HG03066 (cell line): ENCODE measurements around the gene RAB7A.

Experiments used
- ATAC-seq: cut with Tn5 transposase; IDR thresholded peaks from one replicate; pipeline ENCODE4 v1.9.1; 2021; ENCODE audit warnings: low read depth; ENCODE audit not compliant: unreplicated experiment

The RAB7A gene

DNA sequence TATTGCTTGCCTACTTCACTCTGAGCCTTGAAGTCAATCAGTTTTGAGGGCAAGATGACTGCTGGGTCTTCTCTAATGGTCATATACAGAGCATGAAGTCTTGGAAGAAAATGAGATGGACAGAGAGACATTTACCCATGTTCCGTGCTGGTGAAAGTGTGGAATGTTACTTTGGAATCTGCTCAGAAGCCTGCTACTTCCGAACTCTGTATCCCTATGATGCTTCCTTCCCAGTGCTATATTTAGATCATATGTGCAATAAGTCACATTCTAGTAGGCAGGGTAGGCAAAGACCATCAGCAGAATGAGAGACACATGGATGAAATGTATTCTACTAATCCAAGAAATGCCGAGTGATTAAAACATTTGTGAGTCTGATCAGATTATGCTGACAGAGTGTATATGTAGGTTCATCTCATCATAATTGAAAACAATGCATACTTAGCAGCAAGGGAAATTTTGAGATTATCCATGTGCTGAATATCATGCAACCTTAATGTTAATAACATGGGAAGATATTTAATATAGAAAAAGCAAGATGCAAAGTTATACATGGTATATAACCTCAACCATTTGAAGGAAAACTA is 60.5 kb downstream of the RAB7A start:
- ATAC-seq, result no peak

DNA sequence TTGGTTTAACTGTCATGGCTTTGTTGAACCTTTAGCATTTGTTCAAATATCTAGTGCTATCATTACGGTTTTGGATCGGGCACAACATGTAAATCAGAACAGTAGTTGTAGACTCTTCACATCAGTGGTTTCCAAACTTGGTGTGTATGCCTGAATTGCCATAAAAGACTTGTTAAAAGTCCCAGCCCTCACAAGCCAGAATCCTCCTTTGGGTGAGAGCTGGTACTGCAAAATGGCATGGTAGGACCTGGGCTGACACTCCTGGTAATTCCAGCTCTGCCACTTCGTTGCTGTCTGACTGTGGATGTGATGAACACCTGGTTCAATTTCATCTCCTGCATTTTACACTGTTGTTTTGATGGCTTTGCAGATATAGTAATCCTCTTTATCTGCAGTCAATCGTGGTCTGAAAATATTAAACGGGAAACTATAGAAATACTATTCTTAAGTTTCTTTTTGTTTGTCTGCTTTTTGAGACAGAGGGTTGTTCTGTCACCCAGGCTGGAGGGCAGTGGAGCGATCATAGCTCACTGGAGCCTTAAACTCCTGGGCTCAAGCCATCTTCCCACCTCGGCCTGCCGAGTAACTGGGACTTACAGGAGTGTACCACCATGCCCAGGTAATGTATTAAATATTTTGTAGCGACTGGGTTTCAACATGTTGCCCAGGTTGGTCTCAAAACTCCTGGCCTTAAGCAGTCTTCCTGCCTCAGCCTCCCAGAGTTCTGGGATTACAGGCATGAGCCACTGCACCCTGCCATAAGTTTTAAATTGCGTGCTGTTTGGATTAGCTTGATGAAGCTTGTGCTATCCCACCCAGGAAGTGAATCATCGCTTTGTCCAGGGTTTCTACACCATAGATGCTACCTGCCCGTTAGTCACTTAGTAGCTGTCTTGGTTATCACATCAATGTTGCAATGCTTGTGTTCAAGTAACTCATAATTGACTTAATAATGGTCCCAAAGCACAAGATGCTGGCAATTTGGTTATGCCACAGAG is 61.6 kb downstream of the RAB7A start:
- ATAC-seq, result peak; percentile 45

DNA sequence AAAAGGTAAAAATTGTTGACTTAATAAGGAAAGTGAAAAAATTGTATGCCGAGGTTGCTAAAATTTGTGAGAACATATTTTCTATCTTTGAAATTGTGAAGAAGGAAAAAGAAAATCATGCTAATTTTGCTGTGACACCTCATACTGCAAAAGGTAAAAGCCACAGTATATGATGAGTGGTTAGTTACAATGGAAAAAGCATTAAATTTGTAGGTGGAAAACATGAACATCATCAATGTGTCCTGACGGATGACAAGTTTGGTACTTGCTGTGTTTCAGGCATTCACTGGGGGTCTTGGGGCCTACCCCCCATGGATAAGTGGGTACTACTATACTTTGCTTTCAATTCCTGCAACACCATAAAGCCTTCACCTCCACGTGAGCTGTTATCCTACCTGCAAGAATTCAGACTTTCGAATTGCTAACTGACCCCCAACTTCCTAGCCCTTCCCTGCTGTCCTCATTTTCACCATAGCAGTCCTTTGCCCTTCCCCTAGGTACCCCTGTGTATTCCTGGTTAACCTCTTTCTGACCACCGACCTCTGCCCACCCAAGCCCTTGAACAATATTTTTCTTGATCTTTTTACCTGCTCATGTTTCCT is 62.4 kb downstream of the RAB7A start:
- no peak for ATAC-seq

DNA sequence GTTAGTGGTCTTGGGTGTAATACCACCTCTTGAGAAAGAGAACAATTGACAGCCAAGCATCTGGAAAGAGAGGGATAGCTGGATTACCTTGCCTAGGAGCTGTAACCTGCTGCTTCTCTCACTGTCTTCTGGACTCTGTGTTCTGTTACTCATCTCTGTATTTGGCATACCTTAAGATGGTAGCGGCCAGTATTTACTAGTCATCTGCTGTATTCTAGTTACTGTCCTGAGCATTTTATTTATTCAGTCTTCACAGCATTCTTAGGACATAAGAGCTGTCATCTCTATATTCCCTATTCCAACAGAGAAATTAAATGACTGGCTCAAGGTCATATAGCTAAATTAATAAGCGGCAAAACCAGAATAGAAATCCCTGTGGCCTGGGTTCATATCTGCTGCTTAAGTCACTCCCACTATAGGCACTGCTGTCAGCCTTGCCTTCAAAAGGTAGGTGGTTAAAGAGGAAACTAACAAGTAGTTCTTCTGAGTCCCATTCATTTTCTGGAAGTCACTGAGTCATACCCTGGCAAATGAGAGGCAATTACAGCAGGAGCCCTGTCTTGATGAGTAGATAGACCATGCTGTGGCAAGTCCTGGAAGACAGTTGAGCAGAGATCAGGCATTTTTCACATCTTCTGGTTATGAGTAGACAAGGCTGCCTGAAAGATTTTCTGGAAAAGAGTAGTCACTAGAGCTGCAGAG is 68.2 kb downstream of the RAB7A start:
- ATAC-seq, result no peak

DNA sequence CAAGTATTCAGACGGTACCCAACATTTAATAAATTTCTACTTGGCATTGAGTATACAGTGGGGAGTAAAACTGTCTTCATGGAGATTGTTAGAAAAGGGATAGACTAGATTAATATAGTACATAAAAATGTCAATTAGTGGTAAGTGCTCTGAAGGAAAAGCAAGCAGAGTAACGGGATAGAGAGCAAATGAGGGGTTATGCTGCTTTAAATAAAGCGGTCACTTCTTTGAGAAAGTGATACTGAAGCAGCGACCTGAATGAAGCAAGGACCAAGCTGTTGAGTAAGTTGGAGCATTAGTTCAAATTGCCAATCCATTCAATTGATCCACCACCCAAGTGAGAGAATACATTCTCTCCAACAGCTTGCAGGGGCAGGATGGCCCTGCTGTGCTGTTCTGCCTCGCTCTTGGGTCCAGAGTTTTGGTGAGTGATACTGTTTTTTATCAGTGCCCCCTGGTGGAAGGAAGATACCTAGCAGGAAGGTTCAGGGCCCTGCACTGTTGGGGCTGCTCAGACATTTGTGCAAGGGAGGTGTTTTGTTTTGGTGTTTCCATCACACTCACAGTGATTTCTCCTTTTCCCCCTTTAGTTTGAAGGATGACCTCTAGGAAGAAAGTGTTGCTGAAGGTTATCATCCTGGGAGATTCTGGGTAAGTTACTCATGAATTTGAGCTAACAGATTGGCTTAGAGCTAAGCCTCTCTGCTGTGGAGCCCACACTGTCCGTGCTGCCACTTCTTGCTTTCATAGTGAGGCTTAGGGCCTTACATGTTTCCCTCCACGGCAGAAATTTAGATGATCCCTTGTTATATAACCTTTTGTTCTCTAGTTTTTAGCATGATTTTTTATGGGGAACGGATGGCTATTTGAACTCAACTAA is 69.0 kb downstream of the RAB7A start:
- ATAC-seq, result peak; percentile 83

DNA sequence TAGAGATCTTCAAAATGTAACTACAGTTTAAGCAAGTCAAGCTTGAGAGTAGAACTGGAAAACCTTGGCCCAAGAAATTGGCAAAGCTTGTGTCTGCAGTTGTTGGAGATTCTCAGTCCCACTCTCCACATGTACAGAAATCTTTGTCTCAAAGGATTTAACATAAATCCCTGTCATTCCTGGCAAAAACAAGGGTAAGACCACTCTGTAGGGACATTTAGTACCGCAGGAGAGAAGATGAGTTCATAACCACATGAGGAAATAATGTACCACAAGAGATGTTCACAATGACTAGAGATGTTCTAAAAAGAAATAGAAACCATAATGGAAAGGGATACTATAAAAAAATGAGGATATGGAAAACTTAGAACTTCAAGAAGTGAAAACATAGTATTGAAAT is 73.7 kb downstream of the RAB7A start:
- no peak for ATAC-seq

DNA sequence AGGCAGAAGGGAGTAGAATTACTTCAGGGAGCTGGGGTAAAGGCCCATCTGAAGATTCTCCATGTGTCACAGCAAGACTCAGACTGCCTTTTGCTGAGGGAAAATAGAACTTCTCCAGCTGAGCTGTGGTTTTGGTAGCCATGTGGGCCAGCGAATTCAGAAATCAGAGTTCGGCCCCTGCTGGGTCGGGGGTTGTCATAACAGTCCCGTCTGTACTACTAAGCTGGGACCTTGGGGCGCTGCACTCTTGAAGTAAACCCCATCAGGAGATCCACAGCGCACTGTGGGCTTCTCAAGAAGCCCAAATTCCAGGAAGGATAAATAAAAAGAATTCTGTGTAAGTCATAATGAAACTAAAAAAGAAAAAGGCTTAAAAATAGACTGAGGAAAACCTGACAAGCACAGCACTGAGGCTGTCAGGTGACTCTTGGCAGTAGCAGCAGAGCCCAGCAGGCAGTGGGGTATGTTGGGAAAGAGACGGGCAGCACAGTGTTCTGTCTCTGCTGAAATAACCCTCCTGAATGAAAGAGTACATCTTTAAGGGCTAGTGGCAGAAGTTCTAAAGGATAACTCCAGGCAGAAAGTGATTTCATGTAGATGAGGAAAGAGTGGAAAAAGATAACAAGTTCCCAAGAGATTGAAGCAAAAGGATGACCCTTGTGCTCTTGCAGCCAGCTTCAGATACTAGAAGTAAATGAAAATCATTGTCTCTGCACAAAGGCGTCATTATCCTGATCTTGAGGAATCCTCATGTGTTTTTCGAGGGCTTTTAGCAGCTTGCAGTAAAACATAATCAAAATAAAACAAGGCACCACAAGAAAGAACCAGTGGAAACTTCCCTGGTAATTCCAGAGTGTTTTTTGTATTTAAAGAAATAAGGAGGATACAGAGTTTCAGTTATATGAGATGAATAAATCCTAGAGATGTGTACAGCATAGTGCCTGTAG is 74.5 kb downstream of the RAB7A start:
- no peak for ATAC-seq

DNA sequence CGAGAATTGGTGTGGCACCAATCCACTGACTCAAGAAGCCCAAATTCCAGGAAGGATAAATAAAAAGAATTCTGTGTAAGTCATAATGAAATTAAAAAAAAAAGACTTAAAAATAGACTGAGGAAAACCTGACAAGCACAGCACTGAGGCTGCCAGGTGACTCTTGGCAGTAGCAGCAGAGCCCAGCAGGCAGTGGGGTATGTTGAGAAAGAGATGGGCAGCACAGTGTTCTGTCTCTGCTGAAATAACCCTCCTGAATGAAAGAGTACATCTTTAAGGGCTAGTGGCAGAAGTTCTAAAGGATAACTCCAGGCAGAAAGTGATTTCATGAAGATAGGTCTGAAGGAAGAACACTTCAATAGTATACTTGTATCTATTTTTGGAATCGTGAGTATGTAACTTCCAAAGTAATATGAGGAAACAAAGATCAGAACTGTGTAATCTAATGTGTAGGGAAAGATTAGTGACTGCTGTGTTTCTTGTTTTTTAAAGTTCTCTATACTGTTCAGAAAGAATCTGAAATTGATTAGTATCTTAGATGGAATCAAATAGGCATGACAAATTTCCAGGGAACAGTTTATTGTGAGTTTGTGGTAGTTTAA is 75.9 kb downstream of the RAB7A start:
- no peak for ATAC-seq

DNA sequence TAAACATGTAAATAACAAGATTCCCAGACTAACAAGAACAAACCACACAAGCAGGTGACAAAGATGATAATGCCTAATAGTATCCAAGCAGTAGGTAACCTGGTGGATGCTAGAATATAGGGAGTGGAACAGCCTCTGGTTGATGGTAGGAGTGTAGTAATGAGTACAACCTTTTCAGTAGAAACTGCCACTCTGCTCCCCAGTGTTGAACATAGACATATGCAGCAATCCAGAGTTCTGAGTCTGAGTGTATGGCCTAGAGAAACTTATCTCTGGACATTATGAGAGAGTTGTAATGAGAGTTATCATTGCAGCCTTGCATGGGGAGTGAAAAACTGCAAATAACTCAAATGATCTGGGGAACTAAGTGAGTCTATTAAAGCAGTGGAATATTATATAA is 77.3 kb downstream of the RAB7A start:
- ATAC-seq, result no peak

DNA sequence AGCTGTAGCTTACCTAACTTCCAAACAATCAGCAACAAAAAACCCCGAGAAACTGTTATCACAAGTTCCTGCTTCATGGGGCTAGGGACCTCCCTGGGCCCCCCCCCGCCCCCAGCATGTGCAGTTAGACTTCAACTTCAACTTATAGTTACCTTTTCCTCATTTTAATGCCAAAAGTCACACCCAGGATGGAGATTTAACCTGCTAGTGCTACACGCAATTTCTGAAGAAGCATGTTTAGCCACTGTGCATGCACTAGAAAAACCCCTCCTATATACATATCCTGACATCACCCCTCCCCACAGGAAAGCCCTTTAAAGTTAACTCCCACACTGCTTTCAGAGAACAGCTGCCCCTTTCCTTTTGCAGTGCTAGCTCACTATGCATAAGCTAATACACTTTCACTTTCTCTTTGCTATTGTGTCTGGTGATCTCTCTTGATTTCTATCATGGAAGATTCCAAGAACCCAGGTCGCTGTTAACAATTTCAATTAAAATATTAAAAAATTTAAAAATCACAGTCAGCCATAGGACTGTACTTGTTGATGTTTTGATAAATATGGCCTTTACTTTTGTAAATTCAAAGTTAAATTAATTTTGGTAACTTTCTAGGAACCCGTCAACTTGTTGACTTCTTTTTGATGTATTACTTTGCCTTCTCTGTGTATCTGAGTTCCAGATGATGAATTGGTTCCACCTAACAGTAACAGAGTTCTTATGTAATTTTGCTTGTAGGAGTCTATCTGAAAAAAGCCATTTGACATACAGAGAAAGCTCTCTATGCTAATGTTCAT is 78.2 kb downstream of the RAB7A start:
- peak; percentile 94 for ATAC-seq

DNA sequence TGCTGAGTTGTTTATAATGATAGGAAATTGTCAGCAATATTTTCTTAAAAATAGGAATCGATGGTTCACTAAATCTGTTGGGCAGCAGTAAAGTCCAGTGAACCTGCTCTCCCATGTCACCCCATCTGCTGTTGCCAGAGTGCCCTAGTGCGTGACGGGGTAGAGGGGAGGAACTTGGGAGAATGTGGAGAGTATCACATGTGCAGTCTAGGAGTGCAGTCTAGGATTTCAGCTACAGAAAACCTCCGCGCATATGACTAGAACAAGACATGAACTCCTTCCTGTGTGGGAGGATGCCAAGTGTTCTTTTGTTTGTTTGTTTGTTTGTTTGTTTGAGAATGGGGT is 78.8 kb downstream of the RAB7A start:
- ATAC-seq, result no peak

DNA sequence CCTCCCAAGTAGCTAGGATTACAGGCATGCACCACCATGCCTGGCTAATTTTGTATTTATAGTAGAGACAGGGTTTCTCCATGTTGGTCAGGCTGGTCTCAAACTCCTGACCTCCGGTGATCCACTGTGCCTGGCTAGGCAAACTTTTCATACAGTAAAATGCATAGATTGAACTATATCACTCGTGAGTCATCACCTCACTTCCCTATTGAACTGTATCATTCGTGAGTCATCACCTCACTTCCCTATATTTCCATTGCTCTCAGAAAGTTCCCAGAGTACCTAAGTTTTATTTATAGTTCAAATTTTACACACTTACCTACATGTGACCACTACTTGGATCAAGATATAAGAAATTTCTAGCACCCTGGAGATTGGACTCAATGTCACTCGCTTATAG is 79.8 kb downstream of the RAB7A start:
- ATAC-seq, result no peak

DNA sequence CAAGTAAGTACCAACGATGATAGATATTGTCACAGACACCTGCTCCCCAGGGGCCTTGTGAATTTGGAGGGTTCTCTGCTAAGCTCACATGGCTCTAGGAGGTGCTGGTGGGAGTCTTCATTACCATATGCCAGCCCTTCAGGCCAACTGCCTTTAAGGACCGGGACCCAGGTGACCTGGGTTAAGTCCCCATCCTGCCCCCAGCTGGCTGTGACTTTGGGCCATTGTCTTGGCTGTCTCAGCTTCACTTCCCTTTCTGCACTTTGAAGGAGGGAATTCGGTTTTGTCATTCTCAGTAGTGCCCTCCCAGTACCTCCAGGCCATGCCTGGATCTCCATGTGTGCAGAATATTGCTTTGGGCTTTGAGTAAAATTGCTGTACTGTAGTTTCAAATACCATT is 80.6 kb downstream of the RAB7A start:
- ATAC-seq, result no peak

DNA sequence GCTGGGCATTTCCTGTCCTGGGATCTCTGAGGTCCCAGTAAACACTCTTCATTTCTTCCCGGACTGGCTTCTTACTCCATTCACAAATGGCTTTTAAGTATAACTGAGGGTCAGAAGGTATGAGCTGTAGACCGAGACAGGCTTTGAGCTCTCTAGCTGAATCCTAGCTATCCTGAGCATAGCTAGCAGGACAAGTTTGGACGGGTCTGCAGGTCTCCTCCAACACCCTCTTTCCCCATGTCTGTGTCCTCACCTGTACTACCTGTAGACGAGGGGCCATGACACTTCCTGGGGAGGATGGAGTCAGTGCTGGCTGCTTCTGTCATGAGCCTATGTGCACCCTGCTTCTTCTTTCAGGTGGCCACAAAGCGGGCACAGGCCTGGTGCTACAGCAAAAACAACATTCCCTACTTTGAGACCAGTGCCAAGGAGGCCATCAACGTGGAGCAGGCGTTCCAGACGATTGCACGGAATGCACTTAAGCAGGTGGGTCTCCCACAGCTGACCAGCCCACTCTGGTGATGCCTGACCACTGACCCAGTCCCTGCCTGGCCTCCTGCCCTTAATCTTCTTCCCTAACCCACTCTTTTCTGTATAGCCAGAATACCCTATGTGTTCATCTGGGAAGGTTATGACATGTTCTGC is 81.3 kb downstream of the RAB7A start:
- no peak for ATAC-seq

DNA sequence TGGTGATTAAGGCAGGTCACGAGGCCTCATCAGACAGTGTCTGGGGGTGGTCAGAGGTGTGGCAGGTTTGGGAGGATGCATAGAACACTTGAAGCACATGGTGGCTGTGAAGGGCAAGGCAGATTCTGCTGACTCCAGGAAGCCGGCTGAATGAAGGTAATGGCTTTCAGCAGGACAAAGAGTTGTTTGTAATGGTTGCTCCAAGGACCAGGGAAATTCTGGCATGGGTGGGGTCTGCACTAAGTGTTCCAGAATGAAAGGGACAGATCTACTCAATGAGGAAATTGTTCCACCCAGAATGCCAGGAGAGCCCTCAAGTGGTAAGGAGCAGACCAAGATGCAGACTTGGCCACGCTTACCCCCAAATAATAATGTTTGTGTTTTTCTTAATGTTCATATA is 82.7 kb downstream of the RAB7A start:
- no peak for ATAC-seq

DNA sequence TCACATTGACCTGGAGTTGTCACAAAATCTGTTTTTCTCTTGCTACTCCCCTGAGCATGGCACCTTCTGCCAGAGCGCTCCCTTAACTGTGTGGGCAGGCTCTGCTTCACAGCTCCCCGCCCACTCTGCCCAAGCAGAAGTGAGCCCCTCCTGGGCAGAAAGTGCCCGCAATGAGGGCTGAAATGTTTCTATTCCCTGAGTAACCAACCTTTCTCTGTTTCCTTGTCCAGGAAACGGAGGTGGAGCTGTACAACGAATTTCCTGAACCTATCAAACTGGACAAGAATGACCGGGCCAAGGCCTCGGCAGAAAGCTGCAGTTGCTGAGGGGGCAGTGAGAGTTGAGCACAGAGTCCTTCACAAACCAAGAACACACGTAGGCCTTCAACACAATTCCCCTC is 87.1 kb downstream of the RAB7A start:
- no peak for ATAC-seq

DNA sequence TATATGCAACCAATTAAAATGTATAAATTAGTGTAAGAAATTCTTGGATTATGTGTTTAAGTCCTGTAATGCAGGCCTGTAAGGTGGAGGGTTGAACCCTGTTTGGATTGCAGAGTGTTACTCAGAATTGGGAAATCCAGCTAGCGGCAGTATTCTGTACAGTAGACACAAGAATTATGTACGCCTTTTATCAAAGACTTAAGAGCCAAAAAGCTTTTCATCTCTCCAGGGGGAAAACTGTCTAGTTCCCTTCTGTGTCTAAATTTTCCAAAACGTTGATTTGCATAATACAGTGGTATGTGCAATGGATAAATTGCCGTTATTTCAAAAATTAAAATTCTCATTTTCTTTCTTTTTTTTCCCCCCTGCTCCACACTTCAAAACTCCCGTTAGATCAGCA is 88.1 kb downstream of the RAB7A start:
- no peak for ATAC-seq
